CD14-positive monocyte (primary cell): ENCODE measurements around the gene GNG2. TPM values are rescaled to one million over a fixed set of nuclear protein-coding genes. Genes with fewer than 3 reads are reported as not detected.

ENCODE experiments used
- DNase-seq, 3 donors: peaks; one replicate each; pipeline ENCODE4 v3.0.0-alpha.2; 2011 to 2022
- H2AFZ ChIP-seq: 2 replicates; pipeline ENCODE4 v1.6.0; 2012; ENCODE audit warnings: mild to moderate bottlenecking, low read depth, low read length, inconsistent platforms; ENCODE audit not compliant: insufficient read depth, poor library complexity, severe bottlenecking
- H3K27ac ChIP-seq, 2 donors: 1 replicate in 1 of 2; 2 replicates in 1 of 2; pipeline ENCODE4 v1.5.1; 2012 to 2013; ENCODE audit warnings: low read length in 2 of 2, control low read depth in 1 of 2, inconsistent platforms in 1 of 2, low read depth in 1 of 2, mild to moderate bottlenecking in 1 of 2
- H3K27me3 ChIP-seq, 2 donors: one replicate each; pipeline versions ENCODE4 v1.6.0 to v1.6.1; 2011 to 2013; ENCODE audit warnings: low read length in 2 of 2; ENCODE audit not compliant: control insufficient read depth in 2 of 2, insufficient read depth in 2 of 2
- H3K36me3 ChIP-seq, 2 donors: replicated peaks in 1 of 2; 1 replicate in 1 of 2; 2 replicates in 1 of 2; pipeline versions ENCODE4 v1.5.1 to v1.6.1; 2012 to 2013; ENCODE audit warnings: low read length in 2 of 2, control low read depth in 1 of 2, inconsistent platforms in 1 of 2, mild to moderate bottlenecking in 1 of 2; ENCODE audit not compliant: insufficient read depth in 2 of 2, control insufficient read depth in 1 of 2
- H3K4me1 ChIP-seq, 2 donors: 1 replicate in 1 of 2; 2 replicates in 1 of 2; pipeline versions ENCODE4 v1.5.1 to v1.6.1; 2012 to 2013; ENCODE audit warnings: low read length in 2 of 2, control low read depth in 1 of 2, inconsistent platforms in 1 of 2, mild to moderate bottlenecking in 1 of 2, moderate library complexity in 1 of 2; ENCODE audit not compliant: insufficient read depth in 2 of 2, control insufficient read depth in 1 of 2
- H3K4me2 ChIP-seq: replicated peaks from 2 replicates; pipeline ENCODE3; 2012; ENCODE audit warnings: low read length, moderate library complexity, mild to moderate bottlenecking; ENCODE audit not compliant: poor library complexity, severe bottlenecking; ENCODE audit errors: extremely low read depth
- H3K4me3 ChIP-seq, 3 experiments: fragments of 200-600 bp in 1 of 3; sonication (generic) in 1 of 3; replicated peaks in 1 of 3; 1 replicate in 2 of 3; 2 replicates in 1 of 3; pipeline ENCODE4 v1.5.1; 2011 to 2013; ENCODE audit warnings: low read length in 3 of 3, mild to moderate bottlenecking in 3 of 3, control low read depth in 2 of 3, low read depth in 2 of 3, inconsistent platforms in 1 of 3, moderate library complexity in 1 of 3
- H3K79me2 ChIP-seq: 2 replicates; pipeline ENCODE4 v1.6.0; 2012; ENCODE audit warnings: mild to moderate bottlenecking, control low read depth, inconsistent platforms, low read length, moderate library complexity; ENCODE audit not compliant: insufficient read depth
- H3K9ac ChIP-seq: 2 replicates; pipeline ENCODE4 v1.6.0; 2017; ENCODE audit warnings: low read length, mild to moderate bottlenecking; ENCODE audit not compliant: insufficient read depth, poor library complexity, severe bottlenecking
- H3K9me3 ChIP-seq, 2 donors: replicated peaks in 1 of 2; 1 replicate in 1 of 2; 2 replicates in 1 of 2; pipeline versions ENCODE4 v1.5.1 to v1.6.1; 2012 to 2013; ENCODE audit warnings: low read length in 2 of 2, control low read depth in 1 of 2; ENCODE audit not compliant: control insufficient read depth in 1 of 2, insufficient read depth in 1 of 2
- H4K20me1 ChIP-seq: 2 replicates; pipeline ENCODE4 v1.6.0; 2012; ENCODE audit warnings: mild to moderate bottlenecking, low read length, control low read depth, moderate library complexity; ENCODE audit not compliant: insufficient read depth
- H3K27ac Mint-ChIP-seq, 7 donors: one replicate each; pipeline ENCODE4 v1.8.0; 2020; ENCODE audit warnings: mild to moderate bottlenecking in 7 of 7, mixed read lengths in 7 of 7, moderate library complexity in 6 of 7, inconsistent platforms in 2 of 7
- H3K27me3 Mint-ChIP-seq, 3 donors: one replicate each; pipeline ENCODE4 v1.8.0; 2021 to 2022; ENCODE audit warnings: low read depth in 3 of 3, mild to moderate bottlenecking in 3 of 3, mixed read lengths in 3 of 3, moderate library complexity in 3 of 3, inconsistent platforms in 1 of 3
- H3K36me3 Mint-ChIP-seq, 2 donors: one replicate each; pipeline ENCODE4 v1.8.0; 2020; ENCODE audit warnings: mixed read lengths in 2 of 2, inconsistent platforms in 1 of 2, mild to moderate bottlenecking in 1 of 2
- H3K4me1 Mint-ChIP-seq: one replicate; pipeline ENCODE4 v1.8.0; 2020; ENCODE audit warnings: mild to moderate bottlenecking, mixed read lengths
- H3K4me3 Mint-ChIP-seq, 2 donors: one replicate each; pipeline ENCODE4 v1.8.0; 2020; ENCODE audit warnings: mild to moderate bottlenecking in 2 of 2, mixed read lengths in 2 of 2, moderate library complexity in 1 of 2
- H3K9me3 Mint-ChIP-seq, 7 donors: one replicate each; pipeline ENCODE4 v1.8.0; 2020 to 2022; ENCODE audit warnings: mixed read lengths in 7 of 7, mild to moderate bottlenecking in 6 of 7, moderate library complexity in 6 of 7, inconsistent platforms in 2 of 7
- CTCF ChIP-seq: fragments of 200-600 bp; IDR thresholded peaks from one replicate; pipeline ENCODE4 v1.8.0; 2022; ENCODE audit warnings: antibody characterized with exemption, mild to moderate bottlenecking
- WGBS: methylation state at CpG from one replicate; pipeline ENCODE4 v1.1.5; 2013; ENCODE audit warnings: missing lambda C conversion rate; ENCODE audit not compliant: insufficient coverage; 5-methylcytosine and 5-hydroxymethylcytosine counted together
- intact Hi-C, 2 donors: fragments of 100-400 bp; cut with micrococcal nuclease; formaldehyde crosslinking; loops; one replicate each; pipeline versions ENCODE4 v1.15.0 to v1.15.1; 2023
- polyA plus RNA-seq, 3 donors: library from polyadenylated mRNA; depleted of rRNA in 1 of 3; unstranded in 2 of 3; stranded (reverse) in 1 of 3; fragments of 300-500 nt in 2 of 3; fragments of >200 nt in 1 of 3; fragmentation: Illumina TruSeq in 2 of 3; gene quantifications; 1 replicate in 2 of 3; 2 replicates in 1 of 3; pipeline ENCODE4 v1.2.3, GENCODE V29; 2012 to 2021

The GNG2 gene
- polyA plus RNA-seq, 3 donors = 42.7 to 151 (median 146) TPM

- DNase-seq = no peak
- H4K20me1 ChIP-seq = no peaks in the 10 kb centered on the region
- no peaks in the 10 kb centered on the region for H3K4me1 Mint-ChIP-seq
- TF ChIP-seq CTCF = no peak
- H3K36me3 Mint-ChIP-seq = no peaks in the 10 kb centered on the region
- no peak overlapping the region for H3K4me2 ChIP-seq
- H3K79me2 ChIP-seq = no peaks in the 10 kb centered on the region
- no peaks in the 10 kb centered on the region for H3K9me3 ChIP-seq
- H3K27me3 Mint-ChIP-seq = peaks cover 0 to 7% (median 4%) of the 10 kb centered on the region in 3 donors
- no peak overlapping the region for H3K4me3 Mint-ChIP-seq
- peaks cover 1 to 2% of the 10 kb centered on the region in 2 donors for H3K4me1 ChIP-seq
- H2AFZ ChIP-seq = no peak overlapping the region
- no peak overlapping the region for H3K27ac Mint-ChIP-seq
- H3K4me3 ChIP-seq = no peak overlapping the region
- no peak overlapping the region for H3K27ac ChIP-seq
- no peaks in the 10 kb centered on the region for H3K27me3 ChIP-seq
- intact Hi-C loops = no loop called here
- H3K9me3 Mint-ChIP-seq = peaks cover 0 to 2% (median 0%) of the 10 kb centered on the region in 7 donors
- WGBS = 50% methylated on average over 1 of the region's 2 CpGs
- H3K9ac ChIP-seq = no peak overlapping the region
- H3K36me3 ChIP-seq = no peaks in the 10 kb centered on the region
Observed at GRCh38 chr14:51822499-51822898, 37.9 kb upstream of the GNG2 start.

- Mint-ChIP-seq H3K4me1 (no peaks in the 10 kb centered on the region), H3K36me3 (no peaks in the 10 kb centered on the region), H3K9me3 (peaks cover 0 to 2% (median 0%) of the 10 kb centered on the region in 7 donors), H3K27ac (no peak overlapping the region), H3K27me3 (peaks cover 0 to 7% (median 3%) of the 10 kb centered on the region in 3 donors), H3K4me3 (no peak overlapping the region)
- 98% methylated on average over 4 of the region's 6 CpGs for WGBS
- DNase-seq = no peak
- Histone ChIP-seq H4K20me1 (no peaks in the 10 kb centered on the region), H3K9ac (no peak overlapping the region), H3K4me1 (peaks cover 13% of the 10 kb centered on the region in 2 donors), H2AFZ (no peak overlapping the region), H3K79me2 (no peaks in the 10 kb centered on the region), H3K4me3 (no peak overlapping the region), H3K27ac (no peak overlapping the region), H3K4me2 (no peak overlapping the region), H3K27me3 (peaks cover 0 to 2% of the 10 kb centered on the region in 2 donors), H3K36me3 (no peaks in the 10 kb centered on the region), H3K9me3 (no peaks in the 10 kb centered on the region)
- intact Hi-C loops = no loop called here
- no peak for TF ChIP-seq CTCF
Observed at GRCh38 chr14:51823706-51824105, 36.7 kb upstream of the GNG2 start.
